Activated B cell treated with CpG ODN at 0.5 μM for 24 hours (primary cell): Measurements from ENCODE around the gene KIF3C. TPM values are rescaled to one million over a fixed set of nuclear protein-coding genes. Genes with fewer than 3 reads are reported as not detected.
"Not testable (repeated sequence)": the region's sequence is repeated elsewhere in the genome, so short reads cannot be mapped to it uniquely, and the experiment has no call there.

Experiments
- ATAC-seq: fragments of 200-7000 bp; cut with Tn5 transposase; one replicate; pipeline ENCODE4 v1.10.0; 2021; ENCODE audit warnings: low read depth, mild to moderate bottlenecking, moderate library complexity
- CTCF ChIA-PET: fragments of 350-600 bp; sonication (Branson Sonifier 250); formaldehyde crosslinking; loops from one replicate; lab custom pipeline; 2021; ENCODE audit warnings: antibody characterized with exemption; lab: Charles Lee
- POLR2A ChIA-PET: fragments of 350-600 bp; sonication (Branson Sonifier 250); formaldehyde crosslinking; loops from one replicate; lab custom pipeline; 2021; ENCODE audit warnings: antibody characterized with exemption; lab: Charles Lee
- DNase-seq: peaks from one replicate; pipeline ENCODE4 v3.0.0; 2022
- H3K27ac Mint-ChIP-seq: one replicate; pipeline ENCODE4 v1.8.0; 2020; ENCODE audit warnings: mixed read lengths
- H3K27me3 Mint-ChIP-seq: one replicate; pipeline ENCODE4 v1.8.0; 2021; ENCODE audit warnings: mixed read lengths
- H3K36me3 Mint-ChIP-seq: one replicate; pipeline ENCODE4 v1.8.0; 2021; ENCODE audit warnings: low read depth, mixed read lengths
- H3K4me1 Mint-ChIP-seq: one replicate; pipeline ENCODE4 v1.8.0; 2021; ENCODE audit warnings: mixed read lengths
- H3K4me3 Mint-ChIP-seq: one replicate; pipeline ENCODE4 v1.8.0; 2020; ENCODE audit warnings: mild to moderate bottlenecking, mixed read lengths
- H3K9me3 Mint-ChIP-seq: one replicate; pipeline ENCODE4 v1.8.0; 2020; ENCODE audit warnings: mixed read lengths
- intact Hi-C: fragments of 100-400 bp; cut with micrococcal nuclease; formaldehyde crosslinking; loops from one replicate; pipeline ENCODE4 v1.15.1; 2024
- total RNA-seq: library from RNA; stranded (reverse); gene quantifications from 2 replicates; pipeline ENCODE4 v1.2.3, GENCODE V29; 2022
- TF ChIP-seq, protein P1 (sequence below): fragments of 200-600 bp; IDR thresholded peaks from one replicate; pipeline ENCODE4 v1.8.0; 2022; ENCODE audit warnings: antibody characterized with exemption, mild to moderate bottlenecking

KIF3C gene
- 1.5 and 1.8 TPM in 2 replicates for total RNA-seq

DNA sequence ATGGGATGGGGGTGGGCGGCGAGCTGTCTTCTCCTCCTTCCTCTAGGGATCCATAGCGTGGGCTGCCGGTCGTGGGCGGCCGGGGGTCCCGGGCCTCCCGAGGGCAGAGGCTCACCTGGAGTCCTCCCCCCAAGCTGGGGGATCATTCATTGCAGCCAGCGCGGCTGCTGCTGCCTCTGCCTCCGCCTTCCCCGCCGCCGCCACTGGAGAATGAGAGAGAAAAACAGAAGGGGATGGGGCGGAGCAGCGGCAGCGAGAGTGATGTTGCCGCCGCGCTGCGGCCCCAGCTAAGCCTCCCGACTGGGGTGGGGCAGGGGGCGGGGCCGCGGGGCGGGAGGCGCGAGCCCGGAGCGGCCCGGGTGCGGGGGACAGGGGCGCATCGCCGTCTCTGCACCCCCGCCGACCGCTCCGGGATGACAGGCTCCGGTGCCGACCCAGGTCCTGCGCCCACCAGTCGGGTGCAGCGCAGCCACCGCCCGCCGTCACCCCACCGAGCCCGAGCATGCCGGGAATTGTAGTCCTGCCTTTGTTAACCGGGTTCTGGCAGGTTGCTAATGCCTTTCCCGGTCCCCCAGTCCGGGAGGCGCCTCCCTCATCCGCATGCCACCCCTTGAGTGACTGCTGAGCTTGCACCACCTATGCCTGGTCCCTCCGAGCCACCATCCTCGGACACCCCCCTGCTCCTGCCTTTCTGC, at the start of gene KIF3C:
KIF3C (minus strand) TSS at position 225 of the 695 bp plus-strand sequence. CDS start 580 bp downstream, outside the sequence.
- ChIA-PET CTCF (interaction anchor here (1.2 kb wide), 1 partner anchor 9 kb away, joined by 5 read pairs; no protein-coding TSS in a partner anchor), POLR2A (interaction anchor here (0.5 to 0.9 kb wide), 6 partner anchors 11 to 129 kb away, joined by 3 to 11 read pairs (median 3); partner anchors contain the start of gene RAB10)
- ATAC-seq: peak; percentile 86

DNA sequence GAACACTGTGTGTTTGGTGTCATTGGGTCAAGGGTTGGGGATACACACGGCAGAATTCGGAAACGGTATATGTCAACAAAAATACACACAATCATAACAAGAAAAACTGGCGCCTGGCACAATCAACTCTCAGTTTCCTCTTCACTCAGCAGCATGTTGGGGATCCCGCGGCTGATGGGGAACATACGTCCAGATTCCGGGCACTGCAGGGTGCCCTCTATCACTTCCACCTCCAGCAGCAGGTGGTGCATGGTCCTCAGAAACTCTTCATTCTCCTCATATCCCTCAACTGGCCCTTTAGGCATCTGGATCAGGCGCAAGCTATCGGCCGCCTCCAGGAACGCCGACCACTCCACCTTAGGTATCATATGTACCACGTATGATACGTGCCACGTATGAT, 45.8 kb upstream of the KIF3C start:
- DNase-seq, POLR2A ChIA-PET, H3K27ac Mint-ChIP-seq, ATAC-seq, H3K36me3 Mint-ChIP-seq, H3K9me3 Mint-ChIP-seq, CTCF ChIA-PET, H3K27me3 Mint-ChIP-seq, H3K4me3 Mint-ChIP-seq, intact Hi-C loops, H3K4me1 Mint-ChIP-seq: not testable (repeated sequence)

More for the DNA sequence above, at the start of gene KIF3C:
- Mint-ChIP-seq H3K9me3 (no peaks in the 10 kb centered on the region), H3K36me3 (no peaks in the 10 kb centered on the region), H3K27me3 (no peaks in the 10 kb centered on the region), H3K4me3 (peak within 1 kb of the TSS; percentile 86), H3K4me1 (no peaks in the 10 kb centered on the region), H3K27ac (peak within 1 kb of the TSS; percentile 18)
- intact Hi-C loops: loop anchor here (1.0 to 5.0 kb wide), 4 partner anchors 51 to 365 kb away; partner anchors contain the start of genes ADGRF3, DTNB and SELENOI
- TF ChIP-seq, protein P1, sequence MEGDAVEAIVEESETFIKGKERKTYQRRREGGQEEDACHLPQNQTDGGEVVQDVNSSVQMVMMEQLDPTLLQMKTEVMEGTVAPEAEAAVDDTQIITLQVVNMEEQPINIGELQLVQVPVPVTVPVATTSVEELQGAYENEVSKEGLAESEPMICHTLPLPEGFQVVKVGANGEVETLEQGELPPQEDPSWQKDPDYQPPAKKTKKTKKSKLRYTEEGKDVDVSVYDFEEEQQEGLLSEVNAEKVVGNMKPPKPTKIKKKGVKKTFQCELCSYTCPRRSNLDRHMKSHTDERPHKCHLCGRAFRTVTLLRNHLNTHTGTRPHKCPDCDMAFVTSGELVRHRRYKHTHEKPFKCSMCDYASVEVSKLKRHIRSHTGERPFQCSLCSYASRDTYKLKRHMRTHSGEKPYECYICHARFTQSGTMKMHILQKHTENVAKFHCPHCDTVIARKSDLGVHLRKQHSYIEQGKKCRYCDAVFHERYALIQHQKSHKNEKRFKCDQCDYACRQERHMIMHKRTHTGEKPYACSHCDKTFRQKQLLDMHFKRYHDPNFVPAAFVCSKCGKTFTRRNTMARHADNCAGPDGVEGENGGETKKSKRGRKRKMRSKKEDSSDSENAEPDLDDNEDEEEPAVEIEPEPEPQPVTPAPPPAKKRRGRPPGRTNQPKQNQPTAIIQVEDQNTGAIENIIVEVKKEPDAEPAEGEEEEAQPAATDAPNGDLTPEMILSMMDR: no peak
- peak; percentile 60 for DNase-seq

DNA sequence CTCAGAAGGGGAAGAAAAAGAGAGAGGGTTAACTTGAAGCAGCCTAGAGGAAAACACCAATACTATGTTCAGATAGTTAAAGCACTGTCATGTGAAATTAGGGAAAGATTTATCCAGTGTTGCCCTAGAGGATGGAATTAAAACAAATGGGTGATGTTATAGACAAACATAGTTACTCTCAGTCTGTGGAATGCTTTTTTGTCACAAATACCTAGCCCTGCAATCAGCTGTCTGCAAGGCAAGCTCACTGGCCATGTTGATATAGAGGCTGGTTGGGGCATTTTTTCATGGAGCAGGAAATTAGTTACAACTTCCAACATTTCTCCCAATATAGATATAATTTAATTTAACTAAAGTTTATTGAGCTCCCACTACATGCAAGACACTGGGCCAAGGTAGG, 43.2 kb upstream of the KIF3C start:
- POLR2A ChIA-PET: interaction anchor here (1.5 kb wide), 1 partner anchor 8 kb away, joined by 4 read pairs; the partner anchor contains the start of gene RAB10
- TF ChIP-seq, protein P1: no peak
- H3K36me3 Mint-ChIP-seq: no peaks in the 10 kb centered on the region

DNA sequence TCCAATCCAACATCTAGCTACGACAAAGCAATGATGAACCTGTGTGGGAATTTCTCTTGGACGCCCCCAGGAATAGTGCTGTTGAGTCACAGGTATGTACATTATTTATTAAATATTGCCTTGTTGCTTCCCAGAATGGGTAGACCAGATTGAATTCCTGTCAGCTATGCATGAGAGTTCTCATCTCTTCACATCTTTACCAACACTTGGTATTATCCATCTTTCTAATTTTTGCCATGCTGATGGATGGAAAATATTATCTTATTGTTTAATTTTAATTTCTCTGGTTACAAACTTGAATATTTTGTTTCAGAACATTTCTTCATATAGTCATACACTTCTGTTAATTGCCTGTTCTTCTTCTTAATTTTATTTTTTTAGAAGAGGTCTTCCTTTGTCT, 42.0 kb upstream of the KIF3C start:
- Mint-ChIP-seq H3K4me3 (no peak overlapping the region), H3K9me3 (no peaks in the 10 kb centered on the region), H3K27ac (no peak overlapping the region), H3K4me1 (no peaks in the 10 kb centered on the region), H3K36me3 (no peaks in the 10 kb centered on the region), H3K27me3 (peaks cover 3% of the 10 kb centered on the region)
- TF ChIP-seq, protein P1: no peak
- DNase-seq (no peak), ATAC-seq (no peak)
- ChIA-PET CTCF (no interaction called here), POLR2A (interaction anchor here (1.5 kb wide), 1 partner anchor 9 kb away, joined by 4 read pairs; the partner anchor contains the start of gene RAB10)
- intact Hi-C loops: no loop called here

More for the DNA sequence above, 43.2 kb upstream of the KIF3C start:
- Mint-ChIP-seq H3K4me3 (no peak overlapping the region), H3K27me3 (peaks cover 3% of the 10 kb centered on the region), H3K27ac (no peak overlapping the region), H3K9me3 (no peaks in the 10 kb centered on the region), H3K4me1 (no peaks in the 10 kb centered on the region)
- no peak for DNase-seq
- intact Hi-C loops: no loop called here
- CTCF ChIA-PET: no interaction called here
- ATAC-seq: no peak

DNA sequence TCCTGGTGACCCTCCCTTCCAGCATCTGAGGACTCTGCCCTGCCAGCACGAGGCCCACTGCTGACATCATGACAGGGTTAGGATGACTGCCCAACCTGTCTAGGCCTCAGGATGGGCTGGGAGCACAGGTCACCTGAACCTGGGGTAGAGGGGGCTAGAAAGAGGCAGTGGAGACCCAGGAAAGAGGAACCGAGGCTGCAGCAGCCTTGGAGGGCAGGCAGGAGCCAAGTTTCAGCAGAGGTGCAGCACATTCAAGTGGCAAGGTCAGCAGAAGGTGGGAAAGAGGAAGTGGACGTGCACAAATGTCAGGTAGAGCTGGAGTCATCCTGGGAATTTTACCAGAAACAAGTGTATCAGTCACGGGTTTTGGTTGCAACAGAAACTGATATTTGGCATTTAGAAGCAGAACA, 37.9 kb upstream of the KIF3C start:
- intact Hi-C loops: no loop called here
- CTCF ChIA-PET: no interaction called here
- POLR2A ChIA-PET: interaction anchor here (0.6 kb wide), 1 partner anchor 1690 kb away, joined by 3 read pairs; no protein-coding TSS in a partner anchor

More for the DNA sequence above, 37.9 kb upstream of the KIF3C start:
- no peaks in the 10 kb centered on the region for H3K4me1 Mint-ChIP-seq
- no peak for ATAC-seq
- no peak for DNase-seq
- TF ChIP-seq, protein P1: no peak
- H3K36me3 Mint-ChIP-seq: no peaks in the 10 kb centered on the region
- no peaks in the 10 kb centered on the region for H3K27me3 Mint-ChIP-seq
- H3K9me3 Mint-ChIP-seq: no peaks in the 10 kb centered on the region
- no peak overlapping the region for H3K27ac Mint-ChIP-seq
- H3K4me3 Mint-ChIP-seq: no peak overlapping the region
